Naive thymus-derived CD8-positive, alpha-beta T cell (primary cell): Measurements from ENCODE around the gene MIPEP. TPM values are rescaled to one million over a fixed set of nuclear protein-coding genes. Genes with fewer than 3 reads are reported as not detected.
A peak's percentile ranks its signal among the peaks of the same experiment; 100 is the strongest.

Source experiments
- ATAC-seq, 2 donors: fragments of 150-1000 bp; cut with Tn5 transposase in 1 of 2; sonication (Bioruptor Pico), chemical (Tn5 transposase) in 1 of 2; 1 replicate in 1 of 2; 2 replicates in 1 of 2; pipeline ENCODE4 v1.10.0; 2021; ENCODE audit warnings: mild to moderate bottlenecking in 2 of 2, moderate library complexity in 2 of 2
- POLR2A ChIA-PET: fragments of 350-600 bp; sonication (Branson Sonifier 250); formaldehyde crosslinking; loops from one replicate; lab custom pipeline; 2021; ENCODE audit warnings: antibody characterized with exemption; lab: Charles Lee
- DNase-seq, 10 donors: peaks; one replicate each; pipeline versions ENCODE4 v3.0.0 to v3.0.0-alpha.2; 2020 to 2022
- H3K27ac Mint-ChIP-seq, 10 donors: one replicate each; pipeline ENCODE4 v1.8.0; 2020 to 2022; ENCODE audit warnings: mild to moderate bottlenecking in 10 of 10, mixed read lengths in 10 of 10, moderate library complexity in 4 of 10, inconsistent platforms in 1 of 10
- H3K27me3 Mint-ChIP-seq, 5 donors: one replicate each; pipeline ENCODE4 v1.8.0; 2021 to 2022; ENCODE audit warnings: mixed read lengths in 5 of 5
- H3K36me3 Mint-ChIP-seq, 3 donors: one replicate each; pipeline ENCODE4 v1.8.0; 2020 to 2022; ENCODE audit warnings: mixed read lengths in 3 of 3, mild to moderate bottlenecking in 2 of 3, inconsistent platforms in 1 of 3
- H3K4me1 Mint-ChIP-seq, 4 donors: one replicate each; pipeline ENCODE4 v1.8.0; 2021 to 2022; ENCODE audit warnings: mixed read lengths in 4 of 4
- H3K4me3 Mint-ChIP-seq, 10 donors: one replicate each; pipeline ENCODE4 v1.8.0; 2020 to 2022; ENCODE audit warnings: mild to moderate bottlenecking in 10 of 10, mixed read lengths in 10 of 10, moderate library complexity in 6 of 10, inconsistent platforms in 1 of 10
- H3K9me3 Mint-ChIP-seq, 9 donors: one replicate each; pipeline ENCODE4 v1.8.0; 2020 to 2022; ENCODE audit warnings: mixed read lengths in 9 of 9, mild to moderate bottlenecking in 3 of 9, inconsistent platforms in 1 of 9, moderate library complexity in 1 of 9
- polyA plus RNA-seq, 3 donors: library from polyadenylated mRNA; unstranded; fragments of 300-500 nt; fragmentation: Illumina TruSeq; gene quantifications; one replicate each; pipeline ENCODE4 v1.2.3, GENCODE V29; 2021
- total RNA-seq, 8 experiments: library from RNA in 2 of 8; stranded (reverse) in 2 of 8; gene quantifications; one replicate each; pipeline ENCODE4 v1.2.3 and lab custom pipeline; 2021 to 2026

The MIPEP gene
- total and polyA plus RNA-seq, 5 experiments from 2014 or later = 9.4 to 16.6 (median 14.0) TPM

GRCh38 chr13:23724196-23724970 is 164.8 kb downstream of the MIPEP start:
- POLR2A ChIA-PET = no interaction called here
- Mint-ChIP-seq H3K27me3 (no peaks in the 10 kb centered on the region), H3K9me3 (no peaks in the 10 kb centered on the region), H3K4me3 (no peak overlapping the region), H3K4me1 (peaks cover 1 to 2% (median 2%) of the 10 kb centered on the region in 4 donors), H3K36me3 (peaks cover 0 to 18% (median 15%) of the 10 kb centered on the region in 3 donors), H3K27ac (peak overlapping the region in 2 of 10 donors; percentile 34 to 43)
- ATAC-seq = no peak
- no peak for DNase-seq

GRCh38 chr13:23723471-23723870 is 165.7 kb downstream of the MIPEP start:
- H3K36me3 Mint-ChIP-seq = peaks cover 0 to 9% (median 6%) of the 10 kb centered on the region in 3 donors
- H3K27ac Mint-ChIP-seq = peak overlapping the region in 1 of 10 donors; percentile 12
- H3K27me3 Mint-ChIP-seq = no peaks in the 10 kb centered on the region
- no peak overlapping the region for H3K4me3 Mint-ChIP-seq
- ATAC-seq (no peak), DNase-seq (no peak)
- no peaks in the 10 kb centered on the region for H3K9me3 Mint-ChIP-seq
- peaks cover 7 to 11% (median 11%) of the 10 kb centered on the region in 4 donors for H3K4me1 Mint-ChIP-seq
- POLR2A ChIA-PET = no interaction called here

- H3K27ac Mint-ChIP-seq = no peak overlapping the region
- ATAC-seq (no peak), DNase-seq (no peak)
- H3K27me3 Mint-ChIP-seq = no peaks in the 10 kb centered on the region
- peaks cover 0 to 5% (median 4%) of the 10 kb centered on the region in 3 donors for H3K36me3 Mint-ChIP-seq
- peaks cover 9 to 16% (median 14%) of the 10 kb centered on the region in 4 donors for H3K4me1 Mint-ChIP-seq
- H3K4me3 Mint-ChIP-seq = no peak overlapping the region
- H3K9me3 Mint-ChIP-seq = no peaks in the 10 kb centered on the region
- POLR2A ChIA-PET = no interaction called here
Measured at GRCh38 chr13:23722726-23723453, 166.3 kb downstream of the MIPEP start.

- Mint-ChIP-seq H3K36me3 (no peaks in the 10 kb centered on the region), H3K27me3 (peaks cover 0 to 8% (median 0%) of the 10 kb centered on the region in 5 donors), H3K9me3 (peaks cover 0 to 6% (median 0%) of the 10 kb centered on the region in 9 donors), H3K4me1 (peaks cover 13 to 22% (median 15%) of the 10 kb centered on the region in 4 donors), H3K27ac (peak overlapping the region in 7 of 10 donors; percentile 57 to 88 (median 69)), H3K4me3 (peak overlapping the region in 3 of 10 donors; percentile 4 to 43 (median 19))
- POLR2A ChIA-PET = no interaction called here
- ATAC-seq = no peak
- DNase-seq = peak in 1 of 10 donors; percentile 8
Measured at GRCh38 chr13:23718996-23719395, 170.2 kb downstream of the MIPEP start.

- H3K27ac Mint-ChIP-seq = peak overlapping the region in 2 of 10 donors; percentile 16 to 52
- no peak for ATAC-seq
- peaks cover 0 to 15% (median 0%) of the 10 kb centered on the region in 5 donors for H3K27me3 Mint-ChIP-seq
- H3K4me1 Mint-ChIP-seq = peaks cover 13 to 22% (median 15%) of the 10 kb centered on the region in 4 donors
- DNase-seq = no peak
- POLR2A ChIA-PET = no interaction called here
- no peak overlapping the region for H3K4me3 Mint-ChIP-seq
- peaks cover 0 to 7% (median 0%) of the 10 kb centered on the region in 3 donors for H3K36me3 Mint-ChIP-seq
- peaks cover 0 to 18% (median 4%) of the 10 kb centered on the region in 9 donors for H3K9me3 Mint-ChIP-seq
Measured at GRCh38 chr13:23716401-23716800, 172.8 kb downstream of the MIPEP start.

GRCh38 chr13:23715762-23716235 is 173.4 kb downstream of the MIPEP start:
- DNase-seq = no peak
- H3K27ac Mint-ChIP-seq = no peak overlapping the region
- peaks cover 0 to 18% (median 4%) of the 10 kb centered on the region in 9 donors for H3K9me3 Mint-ChIP-seq
- POLR2A ChIA-PET = no interaction called here
- ATAC-seq = no peak
- H3K27me3 Mint-ChIP-seq = peaks cover 0 to 15% (median 0%) of the 10 kb centered on the region in 5 donors
- peaks cover 13 to 22% (median 15%) of the 10 kb centered on the region in 4 donors for H3K4me1 Mint-ChIP-seq
- H3K36me3 Mint-ChIP-seq = peaks cover 0 to 7% (median 0%) of the 10 kb centered on the region in 3 donors
- H3K4me3 Mint-ChIP-seq = no peak overlapping the region

- peaks cover 12 to 22% (median 15%) of the 10 kb centered on the region in 4 donors for H3K4me1 Mint-ChIP-seq
- POLR2A ChIA-PET = no interaction called here
- peaks cover 0 to 15% (median 0%) of the 10 kb centered on the region in 5 donors for H3K27me3 Mint-ChIP-seq
- H3K27ac Mint-ChIP-seq = no peak overlapping the region
- no peak for ATAC-seq
- H3K4me3 Mint-ChIP-seq = no peak overlapping the region
- peaks cover 0 to 18% (median 4%) of the 10 kb centered on the region in 9 donors for H3K9me3 Mint-ChIP-seq
- DNase-seq = no peak
- H3K36me3 Mint-ChIP-seq = peaks cover 0 to 7% (median 0%) of the 10 kb centered on the region in 3 donors
Measured at GRCh38 chr13:23715092-23715761, 174.0 kb downstream of the MIPEP start.

- POLR2A ChIA-PET = no interaction called here
Measured at GRCh38 chr13:23714672-23715071, 174.5 kb downstream of the MIPEP start.

GRCh38 chr13:23711355-23711754 is 177.8 kb downstream of the MIPEP start:
- H3K27ac Mint-ChIP-seq = no peak overlapping the region
- ATAC-seq (no peak), DNase-seq (no peak)
- H3K4me3 Mint-ChIP-seq = no peak overlapping the region
- POLR2A ChIA-PET = no interaction called here
- H3K36me3 Mint-ChIP-seq = peaks cover 0 to 7% (median 0%) of the 10 kb centered on the region in 3 donors
- H3K27me3 Mint-ChIP-seq = peaks cover 0 to 15% (median 0%) of the 10 kb centered on the region in 5 donors
- peaks cover 0 to 18% (median 4%) of the 10 kb centered on the region in 9 donors for H3K9me3 Mint-ChIP-seq
- peaks cover 0 to 2% (median 0%) of the 10 kb centered on the region in 4 donors for H3K4me1 Mint-ChIP-seq

More at GRCh38 chr13:23714672-23715071, 174.5 kb downstream of the MIPEP start:
- Mint-ChIP-seq H3K36me3 (peaks cover 0 to 7% (median 0%) of the 10 kb centered on the region in 3 donors), H3K4me1 (peaks cover 11 to 22% (median 15%) of the 10 kb centered on the region in 4 donors), H3K9me3 (peaks cover 0 to 18% (median 4%) of the 10 kb centered on the region in 9 donors), H3K27ac (peak overlapping the region in 1 of 10 donors; percentile 30), H3K27me3 (peaks cover 0 to 15% (median 0%) of the 10 kb centered on the region in 5 donors), H3K4me3 (no peak overlapping the region)
- ATAC-seq = no peak
- no peak for DNase-seq

DNA sequence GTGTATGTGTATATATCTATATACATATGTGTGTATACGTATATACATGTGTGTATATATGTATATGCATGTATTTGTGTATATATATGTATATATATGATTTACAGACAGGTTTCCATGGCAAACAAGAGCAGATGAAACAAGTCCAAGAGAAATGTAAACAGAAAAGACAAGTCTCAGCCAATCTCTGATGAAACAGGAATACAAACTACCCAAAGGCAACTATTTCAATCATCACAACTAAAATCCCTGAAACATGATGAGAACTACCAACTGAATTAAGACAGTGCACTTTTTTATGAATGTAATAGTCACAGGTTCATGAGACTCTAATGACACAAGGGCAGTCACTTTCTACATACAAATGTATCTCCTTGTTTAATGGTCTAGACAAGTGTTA is 178.8 kb downstream of the MIPEP start:
- no peak overlapping the region for H3K27ac Mint-ChIP-seq
- DNase-seq (no peak), ATAC-seq (no peak)
- POLR2A ChIA-PET = no interaction called here
- peaks cover 0 to 15% (median 0%) of the 10 kb centered on the region in 5 donors for H3K27me3 Mint-ChIP-seq
- H3K4me3 Mint-ChIP-seq = no peak overlapping the region
- H3K9me3 Mint-ChIP-seq = peaks cover 0 to 18% (median 4%) of the 10 kb centered on the region in 9 donors
- H3K36me3 Mint-ChIP-seq = peaks cover 0 to 7% (median 0%) of the 10 kb centered on the region in 3 donors
- H3K4me1 Mint-ChIP-seq = peaks cover 0 to 2% (median 0%) of the 10 kb centered on the region in 4 donors

GRCh38 chr13:23709536-23709935 is 179.7 kb downstream of the MIPEP start:
- Mint-ChIP-seq H3K27me3 (peaks cover 0 to 12% (median 0%) of the 10 kb centered on the region in 5 donors), H3K36me3 (peaks cover 0 to 7% (median 0%) of the 10 kb centered on the region in 3 donors), H3K4me1 (no peaks in the 10 kb centered on the region), H3K4me3 (no peak overlapping the region), H3K9me3 (peaks cover 0 to 18% (median 4%) of the 10 kb centered on the region in 9 donors), H3K27ac (no peak overlapping the region)
- ATAC-seq = no peak
- DNase-seq = no peak
- POLR2A ChIA-PET = no interaction called here

DNA sequence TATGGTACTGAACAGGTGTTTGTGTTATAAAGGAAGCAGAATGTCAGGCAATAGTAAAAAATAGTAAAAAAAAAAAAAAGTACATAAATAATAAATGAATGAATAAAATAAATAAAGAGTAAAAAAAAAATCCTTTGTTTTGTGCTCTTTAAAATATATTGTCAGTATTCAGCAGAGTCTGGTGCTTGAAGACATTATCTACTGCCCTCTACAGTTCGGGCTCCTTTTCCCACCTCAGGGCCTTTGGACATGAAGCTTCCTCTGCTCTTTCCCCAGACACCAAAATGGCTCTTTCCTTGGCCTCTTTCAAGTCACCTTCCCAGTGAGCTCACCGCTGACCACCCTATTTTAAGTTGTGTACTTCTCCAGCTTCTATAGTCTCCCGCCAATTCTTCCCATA is 181.5 kb downstream of the MIPEP start:
- no peaks in the 10 kb centered on the region for H3K4me1 Mint-ChIP-seq
- ATAC-seq (no peak), DNase-seq (no peak)
- H3K36me3 Mint-ChIP-seq = peaks cover 0 to 6% (median 0%) of the 10 kb centered on the region in 3 donors
- peaks cover 0 to 7% (median 3%) of the 10 kb centered on the region in 9 donors for H3K9me3 Mint-ChIP-seq
- POLR2A ChIA-PET = no interaction called here
- peak overlapping the region in 1 of 10 donors; percentile 30 for H3K27ac Mint-ChIP-seq
- H3K27me3 Mint-ChIP-seq = no peaks in the 10 kb centered on the region
- no peak overlapping the region for H3K4me3 Mint-ChIP-seq
